HAP-1 (cell line): ENCODE results near the gene ZDHHC11.
A peak's percentile ranks its signal among the peaks of the same experiment; 100 is the strongest.
"Not testable (repeated sequence)": the region's sequence is repeated elsewhere in the genome, so short reads cannot be mapped to it uniquely, and the experiment has no call there.

Source experiments
- DNase-seq, 2 experiments: peaks; one replicate each; pipeline ENCODE4 v3.0.0-alpha.2; 2016 to 2020; ENCODE audit warnings: low spot score in 2 of 2
- H3K27me3 ChIP-seq: fragments of 250-450 bp; sonication (Bioruptor Pico); 2 replicates; pipeline ENCODE4 v1.5.1; 2020; ENCODE audit warnings: low read depth, mild to moderate bottlenecking, moderate library complexity
- H3K36me3 ChIP-seq: fragments of 250-450 bp; sonication (Bioruptor Pico); replicated peaks from 2 replicates; pipeline ENCODE4 v1.5.1; 2020; ENCODE audit warnings: mild to moderate bottlenecking
- H3K4me1 ChIP-seq: fragments of 250-450 bp; sonication (Bioruptor Pico); 2 replicates; pipeline ENCODE4 v1.5.1; 2020; ENCODE audit warnings: mild to moderate bottlenecking
- H3K4me3 ChIP-seq: fragments of 250-450 bp; sonication (Bioruptor Pico); 2 replicates; pipeline ENCODE4 v1.5.1; 2020; ENCODE audit warnings: mild to moderate bottlenecking, moderate library complexity
- H3K9me3 ChIP-seq: fragments of 250-450 bp; sonication (Bioruptor Pico); 2 replicates; pipeline ENCODE4 v1.5.1; 2020; ENCODE audit warnings: mild to moderate bottlenecking, moderate library complexity
- in situ Hi-C: fragments of 300-500 bp; cut with MboI; formaldehyde crosslinking; loops from 3 replicates; pipeline ENCODE4 v1.14.3; 2020; ENCODE audit warnings: low sequenced_read_pairs, inconsistent platforms, mixed read lengths

Gene ZDHHC11

DNA sequence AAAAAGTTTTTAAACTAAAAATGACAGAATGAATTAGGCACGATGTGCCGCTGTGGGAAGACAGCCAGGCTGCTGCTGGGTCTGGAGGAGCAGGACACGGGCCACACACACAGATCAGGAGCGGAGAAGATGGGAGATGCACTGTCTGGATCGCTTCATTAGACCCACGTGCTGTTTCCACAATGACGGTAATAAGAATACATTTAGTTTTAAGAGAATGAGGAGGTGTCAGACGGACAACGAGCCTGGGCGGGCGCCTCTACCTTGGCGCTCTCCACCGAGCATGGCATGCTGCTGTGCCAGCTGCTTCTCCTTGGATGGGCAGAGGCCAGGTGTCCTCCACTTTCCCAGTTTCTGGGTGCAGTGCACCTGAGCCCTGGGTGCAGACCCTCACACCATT lies 77.9 kb downstream of the ZDHHC11 start:
- peak in 1 of 2 experiments; percentile 5 for DNase-seq
- H3K36me3 ChIP-seq, H3K27me3 ChIP-seq, H3K4me1 ChIP-seq, in situ Hi-C loops, H3K4me3 ChIP-seq, H3K9me3 ChIP-seq: not testable (repeated sequence)

DNA sequence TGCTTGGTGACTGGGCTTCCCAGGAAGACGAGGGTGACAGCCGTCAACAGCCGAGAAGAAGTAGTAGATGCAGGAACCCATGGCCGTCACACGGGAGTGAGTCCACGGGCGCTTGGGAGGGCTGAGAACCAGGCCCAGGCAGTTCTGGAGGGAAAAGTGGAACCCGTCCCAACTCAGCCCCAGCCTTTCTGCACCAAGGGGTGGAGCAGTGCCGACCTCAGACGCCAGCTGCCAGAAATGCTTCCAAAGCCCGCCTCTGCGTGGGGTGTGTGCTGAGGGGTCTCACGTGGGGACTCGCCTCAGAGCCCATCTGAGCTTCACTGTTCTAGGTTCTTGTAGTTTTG lies 78.3 kb downstream of the ZDHHC11 start:
- H3K27me3 ChIP-seq, H3K4me1 ChIP-seq, H3K9me3 ChIP-seq, H3K4me3 ChIP-seq, DNase-seq, in situ Hi-C loops, H3K36me3 ChIP-seq: not testable (repeated sequence)

DNA sequence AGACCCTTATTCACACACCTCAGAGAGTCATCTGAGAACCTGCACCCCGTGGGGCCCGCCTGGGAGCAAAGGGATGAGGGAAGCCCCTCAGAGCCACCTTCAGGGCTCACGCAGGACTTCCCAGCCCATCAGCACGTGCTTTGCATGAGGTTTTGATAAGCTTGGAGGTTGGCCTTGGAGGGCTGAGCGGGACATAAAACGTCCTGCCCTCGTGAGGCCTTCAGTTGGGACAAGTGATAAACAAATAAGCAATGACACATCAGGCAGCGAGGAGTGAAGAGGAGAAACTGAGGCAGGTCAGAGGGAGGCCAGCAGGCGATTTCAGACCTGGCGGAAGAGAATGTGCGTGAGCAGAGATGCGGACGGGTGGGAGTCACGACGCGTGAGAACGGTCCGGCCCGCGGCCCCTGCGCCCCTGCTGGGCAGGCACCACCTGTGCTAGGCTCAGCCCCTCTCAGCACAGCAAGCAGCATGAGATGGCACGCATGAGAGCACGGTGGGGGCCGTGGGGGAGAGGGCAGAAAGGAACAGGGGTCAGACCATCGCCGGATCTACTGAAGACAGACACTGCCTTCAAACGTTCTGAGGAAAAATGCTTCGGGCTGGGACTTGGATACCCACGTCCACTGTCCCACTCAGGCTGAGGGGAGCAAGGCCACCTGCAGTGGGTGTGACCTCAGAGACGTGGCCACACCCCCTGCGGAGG lies 78.8 kb downstream of the ZDHHC11 start:
- H3K4me3 ChIP-seq, H3K27me3 ChIP-seq, H3K36me3 ChIP-seq, in situ Hi-C loops, H3K9me3 ChIP-seq, H3K4me1 ChIP-seq: not testable (repeated sequence)
- DNase-seq, result peak in 1 of 2 experiments; percentile 5

DNA sequence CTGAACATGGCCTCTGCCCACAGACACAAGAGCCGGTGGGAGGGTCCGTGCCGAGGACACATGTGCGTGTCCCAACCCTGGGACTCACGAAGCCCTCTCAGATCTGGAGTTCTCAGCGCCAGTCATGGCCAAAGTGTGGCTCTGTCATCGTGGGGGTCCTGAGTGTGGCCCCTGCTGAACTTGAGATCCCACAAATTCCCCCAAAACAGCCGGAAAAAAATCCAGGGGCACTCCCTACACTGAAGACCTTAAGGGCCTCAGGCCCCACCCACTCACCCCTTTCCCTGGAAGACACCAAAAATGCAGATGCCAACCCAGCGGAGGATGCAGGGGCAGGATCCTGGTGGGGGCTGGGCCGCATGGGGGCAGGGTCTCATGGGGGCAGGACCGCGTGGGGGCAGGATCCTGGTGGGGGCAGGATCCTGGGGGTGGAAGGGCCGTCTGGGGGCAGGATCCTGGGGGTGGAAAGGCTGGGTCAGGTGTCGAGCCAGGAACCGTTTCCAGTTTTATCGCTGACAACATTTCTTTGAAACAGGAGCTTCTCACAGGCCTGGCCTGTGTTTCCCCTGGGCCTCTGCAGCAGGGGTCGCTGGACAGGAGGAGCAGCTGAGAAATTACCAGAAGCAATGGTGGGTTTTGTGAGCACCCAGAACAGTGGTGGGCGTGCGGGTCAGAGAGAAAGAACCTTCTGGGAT lies 79.6 kb downstream of the ZDHHC11 start:
- H3K36me3 ChIP-seq, H3K4me1 ChIP-seq, in situ Hi-C loops, H3K9me3 ChIP-seq, H3K4me3 ChIP-seq, H3K27me3 ChIP-seq: not testable (repeated sequence)
- DNase-seq, result peak in 1 of 2 experiments; percentile 7

DNA sequence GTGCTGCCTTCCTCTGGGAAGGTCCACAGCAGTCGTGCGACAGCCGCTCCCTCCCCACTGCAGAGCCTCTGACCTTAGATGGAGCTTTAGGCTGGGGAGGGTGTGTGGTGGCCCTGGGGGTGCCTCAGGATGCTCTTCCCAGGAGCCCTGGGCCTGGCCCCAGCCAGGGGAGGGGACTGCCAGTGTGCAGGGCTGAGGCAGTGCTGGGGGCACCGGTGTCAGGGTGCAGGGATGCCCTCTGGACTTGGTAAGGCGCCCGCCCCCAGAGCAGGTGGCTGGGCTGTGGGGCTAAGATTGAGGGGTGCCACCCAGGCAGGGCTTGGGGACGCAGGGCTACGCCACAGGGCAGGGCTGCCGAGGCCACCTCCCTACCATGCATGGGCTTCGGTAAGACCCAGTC lies 80.2 kb downstream of the ZDHHC11 start:
- in situ Hi-C loops, H3K9me3 ChIP-seq, H3K27me3 ChIP-seq, DNase-seq, H3K4me1 ChIP-seq, H3K4me3 ChIP-seq, H3K36me3 ChIP-seq: not testable (repeated sequence)

DNA sequence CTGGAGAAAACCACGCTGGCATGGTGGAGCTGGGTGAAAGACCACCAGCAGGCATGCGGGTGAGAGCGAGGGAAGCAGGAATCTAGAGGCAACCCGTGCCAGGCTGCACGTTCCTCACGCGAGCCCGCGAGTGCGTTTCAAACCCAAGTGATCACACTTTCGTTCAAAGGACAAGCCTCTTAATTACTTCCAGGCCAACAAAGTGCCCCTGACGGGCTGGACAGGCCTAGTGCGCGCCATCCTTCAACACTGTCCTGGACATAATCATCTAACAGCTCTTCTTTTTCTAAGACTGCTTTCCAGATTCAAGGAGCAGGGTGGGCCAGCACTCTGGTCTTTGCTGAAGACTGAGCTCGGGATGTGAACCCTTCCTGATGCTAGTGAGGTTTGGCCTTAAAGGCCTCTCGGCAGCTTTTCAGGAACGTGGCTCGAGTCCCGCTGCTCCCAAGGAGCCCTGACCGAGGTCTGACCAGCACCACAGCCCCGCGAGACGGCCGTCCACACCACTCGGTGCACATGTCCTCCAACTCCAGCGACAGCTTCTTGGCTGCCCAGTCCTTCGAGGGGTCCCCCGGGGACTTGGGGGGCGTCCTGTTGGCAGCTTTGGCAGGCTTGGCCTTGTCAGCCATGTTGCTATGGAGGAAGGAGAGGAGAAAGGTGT lies 81.2 kb downstream of the ZDHHC11 start:
- H3K4me1 ChIP-seq, DNase-seq, in situ Hi-C loops, H3K4me3 ChIP-seq, H3K36me3 ChIP-seq, H3K9me3 ChIP-seq, H3K27me3 ChIP-seq: not testable (repeated sequence)

DNA sequence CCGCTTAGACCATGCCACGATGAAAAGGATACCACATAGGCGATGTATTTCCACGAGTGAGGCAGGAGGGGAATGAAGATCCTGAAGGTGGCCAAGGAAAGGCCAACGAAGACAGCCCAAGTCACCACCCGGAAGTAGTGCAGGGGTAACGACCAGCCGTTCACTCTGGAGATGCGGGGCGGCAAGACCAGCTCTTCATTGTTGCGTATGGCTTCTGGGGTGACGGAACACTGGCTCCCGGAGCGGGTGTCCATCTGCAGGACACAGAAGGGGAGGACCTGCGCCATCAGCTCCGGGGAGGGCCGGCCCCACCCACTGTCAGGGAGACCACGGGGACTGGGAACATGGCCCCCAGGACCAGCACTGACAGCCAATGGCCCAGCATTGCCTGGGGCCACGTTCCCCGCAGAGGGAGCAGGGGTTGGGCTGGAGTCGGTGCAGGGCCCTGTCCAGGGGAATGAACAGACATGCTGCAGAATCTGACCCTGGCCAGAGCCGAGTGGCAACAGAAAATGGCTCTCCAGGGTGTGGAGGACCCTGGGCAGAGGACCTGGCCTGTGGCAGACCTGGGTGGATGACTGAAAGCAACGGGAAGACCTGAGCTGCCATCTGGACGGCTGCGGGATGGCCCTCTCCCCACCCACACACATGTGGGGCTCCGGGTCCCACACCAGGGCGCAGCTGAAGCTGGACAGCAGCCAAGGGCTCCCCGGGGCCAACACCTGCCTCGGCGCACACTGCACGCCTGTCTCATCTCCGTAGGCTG lies 83.9 kb downstream of the ZDHHC11 start:
- Histone ChIP-seq H3K9me3 (peaks cover 9% of the 10 kb centered on the region; the same call in 1 of the 2 replicates), H3K36me3 (peaks cover 10% of the 10 kb centered on the region), H3K27me3 (no peaks in the 10 kb centered on the region), H3K4me3 (no peak overlapping the region), H3K4me1 (no peaks in the 10 kb centered on the region)
- in situ Hi-C loops, result no loop called here
- DNase-seq, result no peak

DNA sequence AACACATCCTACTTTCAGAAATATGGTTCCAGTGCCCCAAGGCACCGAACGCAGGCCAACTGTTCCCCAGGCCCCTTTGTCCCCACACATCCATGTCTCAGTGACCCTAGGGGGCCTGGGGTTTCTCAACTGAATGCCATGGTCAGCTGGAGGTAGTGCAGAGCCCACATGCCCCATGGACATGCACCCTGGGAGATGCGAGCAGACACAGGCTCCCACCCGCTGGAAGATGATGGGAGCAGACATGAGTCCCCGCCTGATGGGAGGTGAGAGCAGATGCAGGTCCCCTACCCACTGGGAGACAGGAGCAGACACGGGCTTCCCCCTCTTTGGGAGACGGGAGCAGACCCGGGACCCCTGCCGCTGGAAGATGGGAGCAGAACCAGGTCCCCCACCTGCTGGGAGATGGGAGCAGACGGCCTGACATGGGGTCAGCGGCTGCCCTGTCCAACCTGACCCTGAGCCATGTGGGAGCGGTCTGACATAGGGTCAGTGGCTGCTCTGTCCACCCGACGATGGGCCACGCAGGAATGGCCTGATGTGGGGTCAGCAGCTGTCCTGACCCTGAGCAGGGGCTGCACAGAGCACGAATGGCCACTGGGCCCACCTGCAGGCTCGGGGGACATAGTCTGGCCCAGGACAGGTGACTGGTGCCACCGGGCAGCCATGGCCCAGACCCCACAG lies 84.7 kb downstream of the ZDHHC11 start:
- peaks cover 10% of the 10 kb centered on the region for H3K36me3 ChIP-seq
- DNase-seq, result peak in 1 of 2 experiments; percentile 9
- no peaks in the 10 kb centered on the region for H3K27me3 ChIP-seq
- in situ Hi-C loops, result no loop called here
- H3K9me3 ChIP-seq, result peaks cover 9% of the 10 kb centered on the region; the same call in 1 of the 2 replicates
- no peak overlapping the region for H3K4me3 ChIP-seq
- H3K4me1 ChIP-seq, result no peaks in the 10 kb centered on the region

DNA sequence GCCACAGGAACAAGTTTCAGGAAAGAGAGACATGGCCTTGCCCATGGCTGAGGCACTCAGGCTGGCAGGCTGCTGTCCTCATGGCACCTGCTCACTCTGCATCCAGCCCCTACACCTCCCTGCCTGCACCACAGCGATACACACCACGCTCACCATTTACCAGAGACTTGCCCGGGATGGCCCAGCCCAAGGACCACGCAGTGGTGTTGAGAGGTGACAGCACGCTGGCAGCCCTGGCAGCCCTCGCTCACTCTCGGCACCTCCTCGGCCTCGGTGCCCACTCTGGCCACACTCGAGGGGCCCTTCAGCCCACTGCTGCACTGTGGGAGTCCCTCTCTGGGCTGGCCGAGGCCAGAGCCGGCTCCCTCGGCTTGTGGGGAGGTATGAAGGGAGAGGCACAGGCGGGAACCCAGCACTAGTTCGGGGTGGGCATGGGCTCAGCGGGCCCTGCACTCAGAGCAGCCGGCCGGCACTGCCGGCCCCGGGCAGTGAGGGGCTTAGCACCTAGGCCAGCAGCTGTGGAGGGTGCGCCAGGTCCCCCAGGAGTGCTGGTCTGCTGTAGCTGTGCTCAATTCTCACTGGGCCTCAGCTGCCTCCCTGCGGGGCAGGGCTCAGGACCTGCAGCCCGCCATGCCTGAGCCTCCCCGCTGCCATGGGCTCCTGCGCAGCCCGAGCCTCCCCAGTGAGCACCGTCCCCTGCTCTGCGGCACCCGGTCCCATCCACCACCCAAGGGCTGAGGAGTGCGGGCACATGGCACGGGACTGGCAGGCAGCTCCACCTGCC lies 86.6 kb downstream of the ZDHHC11 start:
- H3K27me3 ChIP-seq, result no peaks in the 10 kb centered on the region
- in situ Hi-C loops, result no loop called here
- DNase-seq, result peak in 1 of 2 experiments; percentile 11
- H3K36me3 ChIP-seq, result peaks cover 10% of the 10 kb centered on the region
- no peak overlapping the region for H3K4me3 ChIP-seq
- peaks cover 9% of the 10 kb centered on the region; the same call in 1 of the 2 replicates for H3K9me3 ChIP-seq
- H3K4me1 ChIP-seq, result no peaks in the 10 kb centered on the region

DNA sequence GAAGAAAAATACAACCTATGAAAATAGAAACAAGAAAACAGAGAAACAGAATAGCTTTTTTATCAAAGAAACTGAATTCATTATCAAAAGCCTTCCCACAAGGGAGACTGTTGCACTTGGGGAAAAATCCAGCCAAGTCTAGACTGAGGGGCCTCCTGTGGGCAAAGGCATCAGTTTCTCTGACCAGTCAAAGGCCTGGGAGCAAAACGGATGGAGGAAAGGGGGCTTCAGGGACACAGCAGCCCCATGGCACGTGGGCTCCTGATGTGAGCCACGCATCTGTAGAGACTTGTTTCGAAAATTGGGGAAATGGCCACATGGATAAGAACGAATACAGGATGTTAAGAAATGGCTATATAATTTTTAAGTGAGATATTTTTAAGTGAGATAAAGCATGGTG lies 87.4 kb downstream of the ZDHHC11 start:
- in situ Hi-C loops, result no loop called here
- Histone ChIP-seq H3K4me1 (no peaks in the 10 kb centered on the region), H3K4me3 (no peak overlapping the region), H3K36me3 (peaks cover 10% of the 10 kb centered on the region), H3K9me3 (peaks cover 9% of the 10 kb centered on the region; the same call in 1 of the 2 replicates), H3K27me3 (no peaks in the 10 kb centered on the region)
- peak in 1 of 2 experiments; percentile 4 for DNase-seq

DNA sequence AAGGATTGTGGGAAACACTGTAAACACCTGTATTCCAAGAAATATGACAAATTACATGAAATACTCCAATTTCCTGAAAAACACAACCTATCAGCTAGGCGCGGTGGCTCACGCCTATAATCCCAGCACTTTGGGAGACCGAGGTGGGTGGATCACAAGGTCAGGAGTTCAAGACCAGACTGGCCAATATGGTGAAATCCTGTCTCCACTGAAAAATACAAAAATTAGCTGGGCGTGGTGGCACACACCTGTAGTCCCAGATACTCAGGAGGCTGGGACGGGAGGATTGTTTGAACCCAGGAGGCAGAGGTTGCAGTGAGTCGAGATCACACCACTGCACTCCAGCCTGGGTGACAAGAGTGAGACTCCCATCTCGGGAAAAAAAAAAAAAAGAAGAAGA lies 87.8 kb downstream of the ZDHHC11 start:
- peak in 1 of 2 experiments; percentile 4 for DNase-seq
- in situ Hi-C loops, H3K4me3 ChIP-seq, H3K36me3 ChIP-seq, H3K27me3 ChIP-seq, H3K4me1 ChIP-seq, H3K9me3 ChIP-seq: not testable (repeated sequence)

DNA sequence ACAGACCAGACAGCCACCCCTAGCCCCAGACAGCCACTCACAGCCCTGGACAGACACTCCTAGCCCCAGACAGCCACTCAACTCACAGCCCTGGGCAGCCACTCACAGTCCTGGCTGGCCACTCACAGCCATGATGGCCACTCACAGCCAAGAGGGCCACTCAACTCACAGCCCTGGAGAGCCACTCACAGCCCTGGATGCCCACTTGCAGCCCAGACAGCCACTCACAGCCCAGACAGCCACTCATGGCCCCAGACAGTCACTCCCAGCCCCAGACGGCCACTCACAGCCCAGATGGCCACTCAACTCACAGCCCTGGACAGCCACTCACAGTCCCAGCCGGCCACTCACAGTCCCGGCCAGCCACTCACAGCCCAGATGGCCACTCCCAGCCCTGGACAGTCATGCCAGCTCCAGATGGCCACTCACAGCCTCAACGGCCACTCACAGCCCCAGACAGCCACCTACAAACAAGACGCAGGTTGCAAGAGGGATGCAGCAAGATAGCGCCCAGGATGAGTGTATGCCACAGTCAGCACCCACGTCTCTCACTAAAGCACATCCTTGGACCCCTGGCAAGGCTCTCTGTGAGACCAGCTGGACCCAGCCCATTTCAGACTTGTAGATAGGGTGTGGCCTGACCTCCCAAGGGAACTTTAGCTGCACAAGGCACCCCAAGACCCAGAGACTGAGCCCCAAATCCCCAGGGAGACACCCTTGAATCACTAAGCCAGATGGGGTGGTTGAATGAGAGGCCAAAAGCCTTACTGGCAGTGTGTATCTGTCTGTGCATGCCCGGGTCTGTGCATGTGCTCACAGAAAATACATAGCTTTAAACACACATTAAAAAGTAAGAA lies 88.7 kb downstream of the ZDHHC11 start:
- H3K27me3 ChIP-seq, result no peaks in the 10 kb centered on the region
- peaks cover 9% of the 10 kb centered on the region; the same call in 1 of the 2 replicates for H3K9me3 ChIP-seq
- H3K4me1 ChIP-seq, result no peaks in the 10 kb centered on the region
- no peak overlapping the region for H3K4me3 ChIP-seq
- DNase-seq, result peak in 1 of 2 experiments; percentile 12
- in situ Hi-C loops, result no loop called here
- peaks cover 10% of the 10 kb centered on the region for H3K36me3 ChIP-seq
